ENCODE data around the gene TRIM9.
"Not testable (repeated sequence)": the region's sequence is repeated elsewhere in the genome, so short reads cannot be mapped to it uniquely, and the experiment has no call there.

TRIM9 gene

DNA sequence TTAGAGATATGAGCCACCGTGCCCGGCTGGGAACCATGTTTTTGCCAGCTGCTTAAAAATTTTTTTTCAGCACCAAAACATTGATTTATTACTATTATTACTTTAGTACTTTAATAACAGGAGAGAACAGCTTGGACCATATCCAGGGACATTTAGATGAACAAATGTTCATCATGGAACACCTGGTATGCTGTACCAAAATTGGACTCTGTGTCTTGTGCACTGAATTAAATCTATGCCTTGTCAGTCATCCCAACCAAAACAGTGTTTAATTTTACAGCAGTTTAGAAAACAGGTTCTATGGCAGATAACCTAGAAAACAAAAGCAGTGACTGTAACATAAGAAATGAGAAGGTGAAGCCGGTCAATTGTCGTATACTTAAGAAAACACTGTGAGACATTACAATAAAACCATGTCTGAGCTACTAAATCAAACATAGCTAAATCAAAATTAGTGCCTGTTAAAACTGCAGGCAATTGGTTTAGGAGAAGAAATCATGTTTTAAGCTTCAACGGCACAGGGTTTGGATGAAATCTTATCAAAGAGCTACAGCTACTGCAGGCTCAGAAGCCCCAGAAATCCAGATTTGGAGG is 92.4 kb downstream of the TRIM9 start:
- Histone ChIP-seq H3K27ac (no peak overlapping the region), H3K4me3 (no peak overlapping the region)
- DNase-seq (ENCODE audit: low spot score), result no peak
- no peak for TF ChIP-seq CTCF (IDR thresholded peaks at IDR 0.05)

DNA sequence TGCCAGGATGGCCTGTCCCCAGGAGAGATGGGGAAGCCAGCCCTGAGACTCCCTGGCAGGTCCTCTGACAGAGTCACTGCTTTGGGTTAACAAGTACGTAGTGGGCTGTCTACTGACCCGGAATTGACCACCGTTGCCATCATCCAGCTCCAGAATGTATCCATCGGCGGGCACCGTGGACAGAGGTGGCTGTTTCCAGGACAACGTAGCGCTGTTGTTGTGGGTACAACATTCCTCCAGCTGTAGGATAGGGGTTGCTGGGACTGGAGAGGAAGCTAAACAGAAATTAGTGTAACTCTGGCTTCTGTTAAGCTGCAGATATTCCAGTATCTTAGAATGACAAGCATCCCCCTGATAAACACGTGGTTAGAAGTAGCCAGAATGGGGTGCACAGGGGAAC is 94.3 kb downstream of the TRIM9 start:
- DNase-seq (ENCODE audit: low spot score), result no peak
- no peak for TF ChIP-seq CTCF (IDR thresholded peaks at IDR 0.05)
- no peak overlapping the region for H3K4me3 ChIP-seq
- H3K27ac ChIP-seq, result no peak overlapping the region

DNA sequence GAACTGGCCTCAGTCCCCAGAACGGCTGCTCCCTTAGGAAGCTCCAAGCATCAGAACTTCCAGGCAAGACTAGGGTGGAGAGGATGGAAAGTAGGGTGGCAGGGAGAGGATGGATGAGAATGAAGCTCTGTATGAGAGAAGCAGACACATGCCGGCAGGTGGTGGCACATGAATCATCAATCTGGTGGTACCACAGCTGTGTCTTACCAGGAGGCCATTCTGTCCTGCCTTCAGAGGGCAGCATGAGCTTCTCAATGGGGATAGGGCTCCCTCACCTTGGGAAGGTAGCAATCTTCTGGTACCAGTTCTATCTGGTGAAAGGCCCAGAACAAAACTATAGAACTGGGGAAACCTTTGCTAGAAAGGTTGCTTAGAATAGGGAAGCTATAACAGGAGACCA is 95.2 kb downstream of the TRIM9 start:
- TF ChIP-seq CTCF (IDR thresholded peaks at IDR 0.05), result no peak
- no peak for DNase-seq (ENCODE audit: low spot score)
- no peak overlapping the region for H3K4me3 ChIP-seq
- H3K27ac ChIP-seq, result no peak overlapping the region

DNA sequence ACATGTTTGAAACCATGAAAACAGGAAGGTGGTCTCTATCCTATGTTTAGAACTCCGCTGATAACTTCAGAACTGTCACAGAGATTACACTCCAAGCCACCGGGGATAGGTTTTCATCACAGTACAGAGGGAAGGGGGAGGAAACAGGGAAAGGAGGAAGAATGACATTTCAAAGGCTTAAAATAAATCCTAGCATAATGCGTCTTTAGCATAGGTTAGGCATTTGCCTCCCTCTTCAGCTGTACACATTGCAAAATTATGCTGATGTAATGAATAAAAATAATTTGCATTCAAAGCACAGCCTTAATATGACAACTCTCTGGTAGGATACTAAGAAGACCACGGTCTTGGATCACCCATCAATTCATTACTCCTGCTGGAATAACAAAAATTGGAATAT is 96.3 kb downstream of the TRIM9 start:
- DNase-seq (ENCODE audit: low spot score), result no peak
- H3K27ac ChIP-seq, result no peak overlapping the region
- no peak overlapping the region for H3K4me3 ChIP-seq
- no peak for TF ChIP-seq CTCF (IDR thresholded peaks at IDR 0.05)

- no peak for TF ChIP-seq CTCF (IDR thresholded peaks at IDR 0.05)
- no peak for DNase-seq (ENCODE audit: low spot score)
- no peak overlapping the region for H3K4me3 ChIP-seq
- H3K27ac ChIP-seq, result no peak overlapping the region
Measured at GRCh38 chr14:50997712-50998111, 97.2 kb downstream of the TRIM9 start.

- H3K4me3 ChIP-seq; H3K27ac ChIP-seq; DNase-seq (ENCODE audit: low spot score): not testable (repeated sequence)
Measured at GRCh38 chr14:50994158-50994557, 100.7 kb downstream of the TRIM9 start.

GRCh38 chr14:50985859-50986331 is 109.0 kb downstream of the TRIM9 start:
- no peak for TF ChIP-seq CTCF (IDR thresholded peaks at IDR 0.05)
- DNase-seq (ENCODE audit: low spot score), result no peak
- H3K27ac ChIP-seq, result no peak overlapping the region
- no peak overlapping the region for H3K4me3 ChIP-seq
